GM12892 (cell line): Measurements from ENCODE around the gene NANOS1.

Source experiments
- DNase-seq: peaks from one replicate; pipeline ENCODE4 v3.0.0; 2011; ENCODE audit not compliant: insufficient read length
- FAIRE-seq: peaks from 2 replicates; lab custom pipeline; 2011; peaks lifted over from hg19 to GRCh38; lab: Jason Lieb, UNC
- POLR2A ChIP-seq: IDR thresholded peaks from 2 replicates; pipeline ENCODE4 v1.6.1; 2011; ENCODE audit warnings: low read depth, low read length, control low read depth
- POLR2AphosphoS5 ChIP-seq: IDR thresholded peaks from 2 replicates; pipeline ENCODE4 v1.6.1; 2011; ENCODE audit warnings: low read depth, low read length, control low read depth
- TAF1 ChIP-seq: IDR thresholded peaks from 2 replicates; pipeline ENCODE4 v1.6.1; 2011; ENCODE audit warnings: low read depth, mild to moderate bottlenecking, control low read depth, low read length, borderline replicate concordance

Gene NANOS1

DNA sequence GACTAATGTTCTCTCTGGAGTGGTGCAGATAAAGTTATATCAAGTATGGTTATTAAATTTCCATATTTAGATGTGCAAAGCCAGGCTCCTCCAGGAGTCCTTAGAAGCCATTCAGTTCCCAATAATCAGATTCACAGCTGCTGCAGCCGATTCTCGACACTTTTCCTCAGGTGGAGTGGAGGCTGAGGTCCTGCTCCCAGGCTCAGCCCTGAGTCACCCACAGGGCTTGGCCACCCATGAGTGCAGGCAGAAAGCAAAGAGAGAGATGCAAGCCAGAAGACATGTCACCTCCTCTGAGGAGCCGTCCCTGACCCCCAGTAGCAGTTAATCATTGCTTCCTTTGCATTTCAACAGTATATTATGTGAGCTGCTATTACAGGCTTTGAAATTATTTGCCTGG, 36.3 kb upstream of the NANOS1 start:
- no peak for FAIRE-seq

GRCh38 chr10:118994321-118994720, 35.2 kb upstream of the NANOS1 start:
- TF ChIP-seq POLR2AphosphoS5 = no peak
- TF ChIP-seq POLR2A = no peak
- DNase-seq = no peak
- FAIRE-seq = no peak

More for the DNA sequence above, 36.3 kb upstream of the NANOS1 start:
- no peak for DNase-seq
- no peak for TF ChIP-seq TAF1
- no peak for TF ChIP-seq POLR2AphosphoS5
- no peak for TF ChIP-seq POLR2A

- FAIRE-seq (no peak), DNase-seq (no peak)
- TF ChIP-seq POLR2A (no peak), TAF1 (no peak), POLR2AphosphoS5 (no peak)
Measured at GRCh38 chr10:118995739-118996138, 33.8 kb upstream of the NANOS1 start.

- TF ChIP-seq TAF1 (no peak), POLR2AphosphoS5 (no peak), POLR2A (no peak)
- DNase-seq = no peak
- no peak for FAIRE-seq
Measured at GRCh38 chr10:118997379-118997778, 32.1 kb upstream of the NANOS1 start.

DNA sequence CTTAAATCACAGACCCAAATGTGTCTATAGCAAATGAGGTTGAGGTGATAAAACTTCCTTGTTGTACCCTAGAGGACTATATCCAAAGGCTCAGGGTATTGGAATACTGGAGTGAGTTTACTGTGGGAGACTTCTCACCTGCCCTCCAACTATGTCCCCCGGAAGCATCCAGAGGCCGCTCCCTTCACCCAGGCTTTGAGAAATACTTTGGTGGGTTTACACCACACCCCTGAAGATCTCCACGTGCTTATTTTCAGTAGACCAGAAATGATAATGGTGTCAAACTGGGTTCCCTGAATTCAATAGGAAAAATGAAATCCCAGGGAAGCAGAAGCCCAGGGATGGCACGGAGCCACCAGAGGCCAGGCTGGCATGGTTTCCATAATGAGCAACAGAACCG, 31.3 kb upstream of the NANOS1 start:
- no peak for TF ChIP-seq POLR2A
- TF ChIP-seq POLR2AphosphoS5 = no peak
- TF ChIP-seq TAF1 = no peak
- FAIRE-seq (no peak), DNase-seq (no peak)

DNA sequence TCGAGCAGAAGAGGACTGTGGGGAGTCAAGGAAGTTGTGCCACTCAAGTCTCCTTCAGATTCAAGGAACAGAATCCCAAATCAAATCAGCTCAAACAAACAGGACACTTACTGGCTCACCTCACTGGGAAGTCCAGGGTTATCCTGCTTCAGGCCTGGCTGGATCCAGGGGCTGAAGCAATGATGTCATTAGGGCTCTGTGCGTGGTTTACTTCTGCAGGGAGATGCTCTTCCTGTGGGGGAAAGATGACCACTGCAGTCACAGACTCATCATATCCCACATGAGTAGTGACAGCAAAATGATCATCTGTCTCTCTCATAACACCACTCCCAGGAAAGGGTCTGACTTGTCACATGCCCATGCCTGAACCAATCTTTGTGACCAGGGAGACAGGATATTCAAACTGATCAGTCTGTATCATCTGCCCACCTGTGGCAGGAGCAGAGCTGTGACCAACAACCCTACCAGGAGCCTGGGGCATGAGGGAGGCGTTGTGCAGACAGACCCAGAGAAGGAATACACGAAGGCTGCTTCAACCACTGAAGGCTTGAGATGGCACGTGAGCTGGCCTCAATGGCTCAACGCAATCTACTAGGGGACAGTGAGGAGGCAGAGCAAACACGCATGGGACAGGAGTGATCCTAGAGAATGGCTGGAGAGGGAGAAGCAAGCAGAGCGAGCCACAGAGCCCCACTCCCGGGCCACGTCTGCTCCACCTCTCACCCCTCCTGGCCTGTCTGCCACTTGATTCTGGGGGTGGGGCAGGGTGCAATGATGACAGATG, 27.6 kb upstream of the NANOS1 start:
- TF ChIP-seq TAF1 (no peak), POLR2A (no peak)
- DNase-seq (no peak), FAIRE-seq (no peak)

DNA sequence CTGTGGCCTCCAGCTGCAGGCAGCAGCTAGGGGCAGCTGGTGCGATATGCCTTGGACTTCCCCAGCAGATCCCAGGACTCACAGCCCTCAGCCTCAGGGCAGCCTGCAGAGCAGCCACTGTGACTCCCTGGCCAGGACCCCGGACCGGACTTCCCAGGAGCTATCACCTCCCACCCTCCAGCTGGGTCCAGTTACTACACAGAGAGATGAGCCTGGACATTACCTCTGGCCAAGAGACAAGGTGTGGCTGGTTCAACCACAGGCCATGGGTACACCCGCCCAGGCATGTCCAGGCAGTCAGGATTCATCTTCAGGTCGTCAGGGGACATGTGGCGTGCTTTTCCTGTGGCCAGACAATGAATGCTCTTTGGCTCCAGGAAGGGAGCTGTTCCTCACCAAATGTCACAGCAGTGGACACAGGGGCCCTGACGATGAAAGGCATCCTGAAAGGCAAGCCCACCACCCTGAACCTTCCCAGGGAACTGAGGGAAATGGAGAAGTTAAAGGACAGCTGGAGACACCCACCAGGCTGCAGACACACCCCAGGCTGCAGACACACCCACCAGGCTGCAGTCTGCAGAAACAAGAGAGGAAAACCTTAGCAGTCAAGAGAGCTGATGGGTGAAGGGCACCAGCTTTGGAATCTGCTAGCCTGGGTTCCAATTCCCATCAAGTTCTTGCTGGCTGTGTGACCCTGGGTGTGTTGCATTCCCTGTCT, 25.8 kb upstream of the NANOS1 start:
- TF ChIP-seq TAF1 = no peak
- no peak for TF ChIP-seq POLR2A
- no peak for TF ChIP-seq POLR2AphosphoS5
- DNase-seq = no peak

DNA sequence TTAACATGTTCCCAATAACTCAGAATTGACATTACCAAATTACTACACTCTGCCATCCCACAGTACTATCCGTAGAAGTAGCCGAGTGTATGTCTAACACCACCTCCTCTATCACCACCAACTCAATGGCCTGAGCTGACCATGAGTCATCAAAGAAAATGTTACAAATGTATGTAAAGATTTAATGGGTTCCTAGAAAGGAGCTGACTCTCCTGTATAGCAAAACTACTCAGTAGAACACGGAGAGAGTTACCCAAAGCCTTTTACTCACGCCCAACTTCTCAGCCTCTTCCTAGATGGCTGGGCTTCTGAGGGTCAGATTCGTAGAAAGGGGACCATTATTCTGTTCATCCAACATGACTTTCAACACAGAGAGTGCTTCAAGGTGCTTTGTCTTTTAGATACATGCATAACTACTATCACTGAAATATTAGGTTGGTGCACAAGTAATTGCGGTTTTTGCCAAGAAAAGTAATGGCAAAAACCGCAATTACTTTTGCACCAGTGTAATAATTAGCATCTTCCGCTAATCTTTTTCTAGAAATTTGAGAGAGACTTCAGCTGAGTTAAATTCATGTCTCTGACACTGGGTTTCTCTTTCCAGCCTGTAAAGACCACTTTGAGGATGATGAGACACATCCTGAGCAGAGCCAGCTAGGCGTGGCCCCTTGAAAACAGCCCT, 24.0 kb upstream of the NANOS1 start:
- TF ChIP-seq TAF1 (no peak), POLR2A (no peak), POLR2AphosphoS5 (no peak)
- DNase-seq = no peak
- no peak for FAIRE-seq

More for the DNA sequence above, 25.8 kb upstream of the NANOS1 start:
- FAIRE-seq = no peak

DNA sequence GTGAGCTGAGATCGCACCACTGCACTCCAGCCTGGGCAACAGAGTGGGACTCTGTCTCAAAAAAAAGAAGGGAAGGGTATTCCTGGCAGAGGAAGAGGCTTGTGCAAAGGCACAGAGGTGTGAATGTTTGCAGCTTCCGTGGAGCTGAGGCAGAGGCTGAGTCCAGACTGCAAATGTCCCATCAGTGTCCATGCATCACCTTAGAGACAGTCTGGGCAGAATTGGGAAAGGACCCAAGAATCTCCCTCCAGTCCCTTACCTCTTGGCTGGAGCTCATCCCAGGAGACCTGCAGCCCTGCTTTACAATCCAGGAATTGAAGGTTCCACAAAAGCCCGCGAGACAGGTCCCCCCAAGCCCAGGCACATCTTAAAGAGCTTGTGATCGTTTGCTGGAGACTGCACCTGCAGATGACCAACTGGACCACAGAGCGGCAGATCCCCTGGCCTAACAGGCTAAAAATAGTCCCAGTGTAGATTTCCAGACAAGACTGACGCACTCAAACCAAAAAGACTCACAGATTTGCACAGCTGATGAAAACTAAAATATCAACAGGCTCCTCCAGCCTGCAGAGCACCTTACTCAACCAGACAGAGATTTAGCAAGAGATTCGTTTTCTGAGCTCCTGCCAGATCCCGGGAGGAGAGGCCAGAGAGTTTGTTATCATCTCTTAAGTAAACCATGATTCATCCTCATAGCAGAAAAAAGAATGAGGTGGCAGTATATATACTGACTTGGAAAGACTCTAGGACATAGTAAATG, 22.9 kb upstream of the NANOS1 start:
- DNase-seq = no peak
- TF ChIP-seq POLR2AphosphoS5 (no peak), TAF1 (no peak), POLR2A (no peak)
- no peak for FAIRE-seq

- TF ChIP-seq POLR2AphosphoS5 = no peak
- TF ChIP-seq POLR2A = no peak
- no peak for TF ChIP-seq TAF1
- FAIRE-seq (no peak), DNase-seq (no peak)
Measured at GRCh38 chr10:119007211-119007574, 22.3 kb upstream of the NANOS1 start.

DNA sequence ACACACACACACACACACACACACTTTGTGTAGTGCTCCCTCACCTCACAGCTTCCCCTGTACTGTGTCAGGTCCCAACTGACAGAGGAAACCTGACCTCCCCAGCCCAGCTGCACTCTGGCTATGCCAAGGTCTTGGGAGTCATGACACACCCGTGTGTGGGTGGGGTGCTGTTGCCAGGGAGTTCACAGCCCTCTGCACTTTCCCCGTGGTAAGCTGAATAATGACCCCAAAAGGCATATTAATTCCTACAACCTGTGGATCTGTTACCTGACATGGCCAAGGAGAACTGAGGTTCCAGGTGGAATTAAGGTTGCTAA, 8.9 kb upstream of the NANOS1 start:
- no peak for TF ChIP-seq POLR2AphosphoS5
- no peak for TF ChIP-seq TAF1
- no peak for TF ChIP-seq POLR2A
- no peak for DNase-seq
- no peak for FAIRE-seq

DNA sequence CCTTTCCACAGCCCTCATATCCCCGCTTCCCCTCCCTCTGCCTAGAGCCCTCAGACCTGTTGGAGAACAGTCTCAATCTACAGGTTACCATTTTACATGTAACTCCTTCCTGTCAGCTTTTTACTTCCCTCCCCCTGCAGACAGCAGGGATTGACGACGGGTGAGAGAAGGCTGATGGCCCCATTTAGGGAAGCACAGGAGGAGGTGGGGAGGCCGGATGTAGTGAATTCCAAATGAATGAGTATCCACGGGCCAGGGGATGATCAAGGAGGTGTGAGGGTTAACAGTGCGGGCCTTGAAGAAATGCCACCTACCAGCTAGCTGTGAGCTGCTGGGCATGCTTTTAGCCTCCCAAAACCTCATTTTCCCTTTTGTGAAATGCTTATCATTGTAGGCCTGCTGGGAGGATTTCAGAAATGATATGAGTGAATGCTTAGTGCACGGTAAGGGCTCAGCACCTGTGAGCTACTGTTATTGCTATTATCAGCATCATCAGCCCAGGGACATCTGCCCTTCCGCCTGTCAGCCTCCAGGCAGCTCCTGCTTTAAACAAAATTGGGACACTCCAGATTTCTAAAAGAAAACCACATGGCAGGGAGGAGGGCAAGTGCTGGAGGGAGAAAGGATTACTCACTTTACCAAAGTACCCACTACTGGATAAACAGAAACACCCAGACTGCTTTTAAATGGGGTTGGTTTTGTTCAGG, 6.5 kb upstream of the NANOS1 start:
- TF ChIP-seq POLR2A (no peak), POLR2AphosphoS5 (no peak), TAF1 (no peak)
- DNase-seq = no peak
- FAIRE-seq = no peak
